Germinal center (tissue), 1 donor: ENCODE measurements around the gene BRPF3.

Source experiments
- DNase-seq: peaks from one replicate; pipeline ENCODE4 v3.0.0; 2012; ENCODE audit warnings: mixed read lengths, low spot score

Gene BRPF3

GRCh38 chr6:36196113-36196879, at the start of gene BRPF3:
Gene BRPF3, plus strand, starts transcription at chr6:36196744. Its CDS starts 3,579 bp downstream, at chr6:36200323.
- peak; percentile 84 for DNase-seq

GRCh38 chr6:36147294-36147693, 49.2 kb upstream of the BRPF3 start:
- no peak for DNase-seq

- no peak for DNase-seq
Observed at GRCh38 chr6:36149476-36149875, 47.1 kb upstream of the BRPF3 start.

- no peak for DNase-seq
Observed at GRCh38 chr6:36150283-36150682, 46.3 kb upstream of the BRPF3 start.

- DNase-seq: no peak
Observed at GRCh38 chr6:36154286-36154685, 42.3 kb upstream of the BRPF3 start.

- DNase-seq: no peak
Observed at GRCh38 chr6:36155662-36156061, 40.9 kb upstream of the BRPF3 start.

GRCh38 chr6:36160147-36160760, 36.3 kb upstream of the BRPF3 start:
- DNase-seq: no peak

- DNase-seq: no peak
Observed at GRCh38 chr6:36169023-36170007, 27.2 kb upstream of the BRPF3 start.

- DNase-seq: no peak
Observed at GRCh38 chr6:36170704-36171103, 25.8 kb upstream of the BRPF3 start.

GRCh38 chr6:36171573-36171972, 25.0 kb upstream of the BRPF3 start:
- no peak for DNase-seq

- DNase-seq: no peak
Observed at GRCh38 chr6:36177166-36177565, 19.4 kb upstream of the BRPF3 start.

GRCh38 chr6:36178544-36178943, 18.0 kb upstream of the BRPF3 start:
- DNase-seq: no peak

- DNase-seq: no peak
Observed at GRCh38 chr6:36180126-36180525, 16.4 kb upstream of the BRPF3 start.

GRCh38 chr6:36184311-36184710, 12.2 kb upstream of the BRPF3 start:
- no peak for DNase-seq

- no peak for DNase-seq
Observed at GRCh38 chr6:36186199-36186598, 10.3 kb upstream of the BRPF3 start.

GRCh38 chr6:36187446-36187845, 9.1 kb upstream of the BRPF3 start:
- DNase-seq: no peak

GRCh38 chr6:36195471-36196112, 952 bp upstream of the BRPF3 start:
- DNase-seq: peak; percentile 16

- DNase-seq: peak; percentile 100
Observed at GRCh38 chr6:36196880-36197548, 470 bp downstream of the BRPF3 start.

GRCh38 chr6:36197739-36198221, 1.2 kb downstream of the BRPF3 start:
- no peak for DNase-seq

GRCh38 chr6:36198986-36199385, 2.4 kb downstream of the BRPF3 start:
- DNase-seq: no peak
